GM23338 (cell line): ENCODE measurements around the gene DPP10. TPM values are rescaled to one million over a fixed set of nuclear protein-coding genes. Genes with fewer than 3 reads are reported as not detected.

Experiments
- ATAC-seq: fragments of 200-7000 bp; cut with Tn5 transposase; 3 replicates; pipeline ENCODE4 v1.9.1; 2020
- DNase-seq: peaks from one replicate; pipeline ENCODE4 v3.0.0-alpha.2; 2015; ENCODE audit warnings: low spot score
- H2AFZ ChIP-seq: fragments of 200-600 bp; sonication (generic); 2 replicates; pipeline ENCODE4 v1.8.0; 2016; ENCODE audit warnings: antibody characterized with exemption, mild to moderate bottlenecking, moderate library complexity
- H3F3A ChIP-seq: fragments of 200-600 bp; sonication (generic); replicated peaks from 2 replicates; pipeline ENCODE4 v1.8.0; 2017; ENCODE audit warnings: antibody characterized with exemption, mixed run types, low read depth
- H3K27ac ChIP-seq: fragments of 200-600 bp; sonication (generic); 2 replicates; pipeline ENCODE4 v1.6.1; 2016; ENCODE audit warnings: low read depth
- H3K27me3 ChIP-seq: fragments of 200-600 bp; sonication (generic); 2 replicates; pipeline ENCODE4 v1.8.0; 2016; ENCODE audit warnings: mild to moderate bottlenecking, mixed run types, moderate library complexity; ENCODE audit not compliant: insufficient read depth
- H3K36me3 ChIP-seq: fragments of 200-600 bp; sonication (generic); 2 replicates; pipeline ENCODE4 v1.8.0; 2016; ENCODE audit warnings: mild to moderate bottlenecking; ENCODE audit not compliant: insufficient read depth
- H3K4me1 ChIP-seq: fragments of 200-600 bp; sonication (generic); 2 replicates; pipeline ENCODE4 v1.8.0; 2016; ENCODE audit warnings: mild to moderate bottlenecking, moderate library complexity; ENCODE audit not compliant: insufficient read depth
- H3K4me2 ChIP-seq: fragments of 200-600 bp; sonication (generic); 2 replicates; pipeline ENCODE4 v1.7.1; 2017; ENCODE audit warnings: mixed run types
- H3K4me3 ChIP-seq: fragments of 200-600 bp; sonication (generic); 2 replicates; pipeline ENCODE4 v1.6.1; 2016; ENCODE audit warnings: mixed run types
- H3K79me2 ChIP-seq: fragments of 200-600 bp; sonication (generic); replicated peaks from 2 replicates; pipeline ENCODE4 v1.8.0; 2017; ENCODE audit warnings: mild to moderate bottlenecking; ENCODE audit not compliant: insufficient read depth
- H3K9me2 ChIP-seq: fragments of 200-600 bp; sonication (generic); 2 replicates; pipeline ENCODE4 v1.8.0; 2017; ENCODE audit not compliant: insufficient read depth
- H4K20me1 ChIP-seq: fragments of 200-600 bp; sonication (generic); replicated peaks from 2 replicates; pipeline ENCODE4 v1.8.0; 2017; ENCODE audit warnings: mild to moderate bottlenecking; ENCODE audit not compliant: insufficient read depth
- H3K27ac Mint-ChIP-seq: 2 replicates; pipeline ENCODE4 v1.8.0; 2020; ENCODE audit warnings: inconsistent platforms, mild to moderate bottlenecking, moderate library complexity, mixed read lengths
- H3K27me3 Mint-ChIP-seq: 3 replicates; pipeline ENCODE4 v1.8.0; 2022; ENCODE audit warnings: low read depth, mild to moderate bottlenecking, moderate library complexity, mixed read lengths, inconsistent platforms; ENCODE audit not compliant: insufficient read depth, poor library complexity
- H3K36me3 Mint-ChIP-seq: 3 replicates; pipeline ENCODE4 v1.8.0; 2021; ENCODE audit warnings: low read depth, mild to moderate bottlenecking, inconsistent platforms, moderate library complexity, mixed read lengths
- H3K4me1 Mint-ChIP-seq: 3 replicates; pipeline ENCODE4 v1.8.0; 2020; ENCODE audit warnings: mild to moderate bottlenecking, inconsistent platforms, mixed read lengths
- H3K4me3 Mint-ChIP-seq: 3 replicates; pipeline ENCODE4 v1.8.0; 2021; ENCODE audit warnings: moderate library complexity, mild to moderate bottlenecking, inconsistent platforms, mixed read lengths
- H3K9me3 Mint-ChIP-seq: 3 replicates; pipeline ENCODE4 v1.8.0; 2020; ENCODE audit warnings: moderate library complexity, mild to moderate bottlenecking, inconsistent platforms, mixed read lengths
- CREB1 ChIP-seq: fragments of 250-450 bp; sonication (Bioruptor Pico); IDR thresholded peaks from 2 replicates; pipeline ENCODE4 v1.5.0; 2020; ENCODE audit warnings: low read depth, mild to moderate bottlenecking, moderate library complexity
- ETS1 ChIP-seq: IDR thresholded peaks from 2 replicates; pipeline ENCODE4 v1.6.1; 2016; ENCODE audit warnings: antibody characterized with exemption
- EZH2 ChIP-seq: fragments of 200-600 bp; sonication (generic); IDR thresholded peaks from one replicate; pipeline ENCODE4 v1.8.0; 2017; ENCODE audit warnings: antibody characterized with exemption, mild to moderate bottlenecking, low read depth; ENCODE audit not compliant: unreplicated experiment
- EZH2phosphoT487 ChIP-seq: fragments of 200-600 bp; sonication (generic); IDR thresholded peaks from one replicate; pipeline ENCODE4 v1.8.1; 2018; ENCODE audit warnings: antibody characterized with exemption; ENCODE audit not compliant: unreplicated experiment
- JUNB ChIP-seq: IDR thresholded peaks from one replicate; pipeline ENCODE4 v1.6.1; 2016; ENCODE audit warnings: antibody characterized with exemption; ENCODE audit not compliant: unreplicated experiment
- NANOG ChIP-seq: IDR thresholded peaks from 2 replicates; pipeline ENCODE4 v1.6.1; 2016; ENCODE audit warnings: antibody characterized with exemption, borderline replicate concordance
- POLR2AphosphoS5 ChIP-seq: IDR thresholded peaks from 2 replicates; pipeline ENCODE4 v1.6.1; 2016; ENCODE audit warnings: antibody characterized with exemption, low read depth
- STAT1 ChIP-seq: IDR thresholded peaks from one replicate; pipeline ENCODE4 v1.6.1; 2016; ENCODE audit warnings: antibody characterized with exemption; ENCODE audit not compliant: unreplicated experiment
- ZNF114 ChIP-seq: fragments of 250-450 bp; sonication (Bioruptor Pico); IDR thresholded peaks from 2 replicates; pipeline ENCODE4 v1.5.0; 2020; ENCODE audit warnings: mild to moderate bottlenecking, moderate library complexity
- ZNF331 ChIP-seq: fragments of 250-450 bp; sonication (Bioruptor Pico); IDR thresholded peaks from 2 replicates; pipeline ENCODE4 v1.5.0; 2020; ENCODE audit warnings: low read depth, mild to moderate bottlenecking, moderate library complexity
- ZNF462 ChIP-seq: fragments of 250-450 bp; sonication (Bioruptor Pico); IDR thresholded peaks from 2 replicates; pipeline ENCODE4 v1.5.0; 2020; ENCODE audit warnings: mild to moderate bottlenecking, moderate library complexity
- polyA plus RNA-seq: library from polyadenylated mRNA; unstranded; fragments of >200 nt; fragmentation: Nextera tagmentation; extraction: Ambion mirVana; gene quantifications from 2 replicates; pipeline ENCODE4 v1.2.1, GENCODE V29; 2016
- total RNA-seq: library from RNA; depleted of rRNA; stranded (reverse); fragments of >200 nt; shearing (Covaris generic); gene quantifications from 2 replicates; pipeline ENCODE4 v1.2.3, GENCODE V29; 2014
- TF ChIP-seq, protein P1 (sequence below), 2 experiments: fragments of 200-600 bp in 1 of 2; sonication (generic) in 1 of 2; conservative IDR thresholded peaks; 2 replicates each; pipeline versions ENCODE4 v1.5.1 to v1.6.1; 2016 to 2017; ENCODE audit warnings: antibody characterized with exemption in 2 of 2, low read depth in 2 of 2, mild to moderate bottlenecking in 2 of 2, moderate library complexity in 1 of 2
- TF ChIP-seq, protein P2 (sequence below): IDR thresholded peaks from one replicate; pipeline ENCODE4 v1.6.1; 2018; ENCODE audit warnings: antibody characterized with exemption; ENCODE audit not compliant: unreplicated experiment

Gene DPP10
- total and polyA plus RNA-seq, 2 experiments from 2014 or later = 3.6 to 14.8 TPM

DNA sequence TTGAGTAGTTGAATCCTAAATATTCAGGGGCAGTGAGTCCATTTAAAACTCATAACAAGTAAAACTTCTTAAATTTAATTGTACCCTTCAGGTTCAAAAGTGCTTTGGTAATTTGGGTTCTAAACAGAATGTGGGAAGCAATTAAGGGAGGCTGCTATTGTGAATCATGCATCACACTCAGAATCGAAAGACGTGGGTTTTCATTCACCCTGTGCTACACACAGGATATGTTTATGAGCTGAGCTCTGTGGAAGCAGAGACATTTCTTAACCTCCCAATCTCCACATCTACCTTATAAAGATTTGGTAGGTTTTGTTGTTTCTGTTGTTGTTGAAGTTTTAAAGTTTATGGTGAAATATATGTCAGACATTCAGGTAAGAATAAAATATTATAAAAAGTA, 633.4 kb downstream of the DPP10 start:
- Histone ChIP-seq H3F3A (no peaks in the 10 kb centered on the region), H3K36me3 (no peaks in the 10 kb centered on the region), H3K4me3 (no peak overlapping the region), H4K20me1 (no peaks in the 10 kb centered on the region), H3K4me2 (no peak overlapping the region), H3K9me2 (no peaks in the 10 kb centered on the region), H3K79me2 (no peaks in the 10 kb centered on the region), H2AFZ (no peak overlapping the region), H3K27ac (no peak overlapping the region), H3K4me1 (no peaks in the 10 kb centered on the region), H3K27me3 (no peaks in the 10 kb centered on the region)
- ATAC-seq = no peak
- Mint-ChIP-seq H3K4me3 (no peak overlapping the region), H3K36me3 (no peaks in the 10 kb centered on the region), H3K27ac (no peak overlapping the region), H3K27me3 (peaks cover 2% of the 10 kb centered on the region), H3K9me3 (no peaks in the 10 kb centered on the region), H3K4me1 (no peaks in the 10 kb centered on the region)
- no peak for TF ChIP-seq STAT1
- TF ChIP-seq EZH2phosphoT487 = no peak
- no peak for TF ChIP-seq POLR2AphosphoS5
- no peak for TF ChIP-seq NANOG
- TF ChIP-seq, protein P1, sequence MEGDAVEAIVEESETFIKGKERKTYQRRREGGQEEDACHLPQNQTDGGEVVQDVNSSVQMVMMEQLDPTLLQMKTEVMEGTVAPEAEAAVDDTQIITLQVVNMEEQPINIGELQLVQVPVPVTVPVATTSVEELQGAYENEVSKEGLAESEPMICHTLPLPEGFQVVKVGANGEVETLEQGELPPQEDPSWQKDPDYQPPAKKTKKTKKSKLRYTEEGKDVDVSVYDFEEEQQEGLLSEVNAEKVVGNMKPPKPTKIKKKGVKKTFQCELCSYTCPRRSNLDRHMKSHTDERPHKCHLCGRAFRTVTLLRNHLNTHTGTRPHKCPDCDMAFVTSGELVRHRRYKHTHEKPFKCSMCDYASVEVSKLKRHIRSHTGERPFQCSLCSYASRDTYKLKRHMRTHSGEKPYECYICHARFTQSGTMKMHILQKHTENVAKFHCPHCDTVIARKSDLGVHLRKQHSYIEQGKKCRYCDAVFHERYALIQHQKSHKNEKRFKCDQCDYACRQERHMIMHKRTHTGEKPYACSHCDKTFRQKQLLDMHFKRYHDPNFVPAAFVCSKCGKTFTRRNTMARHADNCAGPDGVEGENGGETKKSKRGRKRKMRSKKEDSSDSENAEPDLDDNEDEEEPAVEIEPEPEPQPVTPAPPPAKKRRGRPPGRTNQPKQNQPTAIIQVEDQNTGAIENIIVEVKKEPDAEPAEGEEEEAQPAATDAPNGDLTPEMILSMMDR (conservative IDR thresholded peaks at IDR 0.05; ENCODE audit: low read depth in 2 of 2) = no peak
- no peak for TF ChIP-seq JUNB
- no peak for TF ChIP-seq EZH2
- TF ChIP-seq ZNF114 (CRISPR knock-in tag) = no peak
- no peak for TF ChIP-seq ZNF331
- TF ChIP-seq CREB1 (CRISPR knock-in tag) = no peak
- TF ChIP-seq ETS1 = no peak
- TF ChIP-seq, protein P2, sequence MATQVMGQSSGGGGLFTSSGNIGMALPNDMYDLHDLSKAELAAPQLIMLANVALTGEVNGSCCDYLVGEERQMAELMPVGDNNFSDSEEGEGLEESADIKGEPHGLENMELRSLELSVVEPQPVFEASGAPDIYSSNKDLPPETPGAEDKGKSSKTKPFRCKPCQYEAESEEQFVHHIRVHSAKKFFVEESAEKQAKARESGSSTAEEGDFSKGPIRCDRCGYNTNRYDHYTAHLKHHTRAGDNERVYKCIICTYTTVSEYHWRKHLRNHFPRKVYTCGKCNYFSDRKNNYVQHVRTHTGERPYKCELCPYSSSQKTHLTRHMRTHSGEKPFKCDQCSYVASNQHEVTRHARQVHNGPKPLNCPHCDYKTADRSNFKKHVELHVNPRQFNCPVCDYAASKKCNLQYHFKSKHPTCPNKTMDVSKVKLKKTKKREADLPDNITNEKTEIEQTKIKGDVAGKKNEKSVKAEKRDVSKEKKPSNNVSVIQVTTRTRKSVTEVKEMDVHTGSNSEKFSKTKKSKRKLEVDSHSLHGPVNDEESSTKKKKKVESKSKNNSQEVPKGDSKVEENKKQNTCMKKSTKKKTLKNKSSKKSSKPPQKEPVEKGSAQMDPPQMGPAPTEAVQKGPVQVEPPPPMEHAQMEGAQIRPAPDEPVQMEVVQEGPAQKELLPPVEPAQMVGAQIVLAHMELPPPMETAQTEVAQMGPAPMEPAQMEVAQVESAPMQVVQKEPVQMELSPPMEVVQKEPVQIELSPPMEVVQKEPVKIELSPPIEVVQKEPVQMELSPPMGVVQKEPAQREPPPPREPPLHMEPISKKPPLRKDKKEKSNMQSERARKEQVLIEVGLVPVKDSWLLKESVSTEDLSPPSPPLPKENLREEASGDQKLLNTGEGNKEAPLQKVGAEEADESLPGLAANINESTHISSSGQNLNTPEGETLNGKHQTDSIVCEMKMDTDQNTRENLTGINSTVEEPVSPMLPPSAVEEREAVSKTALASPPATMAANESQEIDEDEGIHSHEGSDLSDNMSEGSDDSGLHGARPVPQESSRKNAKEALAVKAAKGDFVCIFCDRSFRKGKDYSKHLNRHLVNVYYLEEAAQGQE = no peak
- TF ChIP-seq ZNF462 (CRISPR knock-in tag) = no peak
- no peak for DNase-seq
